PFSK-1 (cell line): ENCODE results near the gene AADAT.

Experiments
- FOXP2 ChIP-seq: optimal IDR thresholded peaks from 2 replicates; pipeline ENCODE3; 2011; ENCODE audit warnings: borderline replicate concordance, control low read depth, inconsistent platforms; ENCODE audit not compliant: insufficient read depth; ENCODE audit errors: extremely low read length, extremely low read depth
- POLR2AphosphoS5 ChIP-seq: IDR thresholded peaks from 2 replicates; pipeline ENCODE4 v1.6.1; 2012; ENCODE audit warnings: low read depth, mild to moderate bottlenecking, control low read depth, low read length, moderate library complexity
- SIN3A ChIP-seq: IDR thresholded peaks from 2 replicates; pipeline ENCODE4 v1.6.1; 2012; ENCODE audit warnings: mild to moderate bottlenecking, low read length, moderate library complexity, borderline replicate concordance; ENCODE audit not compliant: insufficient read depth
- TAF1 ChIP-seq: IDR thresholded peaks from 2 replicates; pipeline ENCODE4 v1.6.1; 2012; ENCODE audit warnings: low read length, control low read depth, borderline replicate concordance; ENCODE audit not compliant: insufficient read depth
- TF ChIP-seq, protein P1 (sequence below), 2 experiments: IDR thresholded peaks; 2 replicates each; pipeline versions ENCODE4 v1.6.1 to v1.8.0; 2011 to 2012; ENCODE audit warnings: low read depth in 2 of 2, low read length in 2 of 2, control low read depth in 1 of 2, inconsistent platforms in 1 of 2, mild to moderate bottlenecking in 1 of 2, moderate library complexity in 1 of 2; ENCODE audit not compliant: insufficient read depth in 1 of 2

The AADAT gene

DNA sequence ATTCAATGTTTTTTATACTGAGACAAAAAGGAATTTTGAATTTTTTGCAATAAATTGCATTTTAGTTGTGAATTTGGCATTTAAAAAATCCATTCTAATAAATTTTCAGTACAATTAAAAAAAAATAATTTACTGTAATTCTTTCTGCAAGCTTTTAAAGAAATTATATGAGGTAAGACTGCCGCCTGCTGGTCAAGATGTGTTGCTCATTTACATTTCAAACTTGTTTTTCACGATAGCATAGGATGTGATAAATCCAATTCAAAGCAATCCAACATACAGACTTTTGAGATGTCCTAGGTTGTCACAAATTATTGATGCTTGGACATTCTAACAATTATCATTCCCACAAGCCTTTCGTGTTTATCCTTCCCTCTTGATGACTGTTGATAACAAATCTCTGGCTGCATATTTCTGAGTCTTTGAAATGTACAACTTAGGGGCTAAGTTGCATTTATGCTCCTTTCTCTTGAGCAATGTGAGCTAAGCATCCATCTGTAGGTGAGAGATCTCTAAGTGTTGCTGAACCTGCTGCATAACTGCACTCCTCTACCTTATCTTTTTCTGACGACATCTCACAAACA is 41.9 kb downstream of the AADAT start:
- no peak for TF ChIP-seq FOXP2
- no peak for TF ChIP-seq TAF1
- no peak for TF ChIP-seq SIN3A
- TF ChIP-seq POLR2AphosphoS5: no peak
- TF ChIP-seq, protein P1, sequence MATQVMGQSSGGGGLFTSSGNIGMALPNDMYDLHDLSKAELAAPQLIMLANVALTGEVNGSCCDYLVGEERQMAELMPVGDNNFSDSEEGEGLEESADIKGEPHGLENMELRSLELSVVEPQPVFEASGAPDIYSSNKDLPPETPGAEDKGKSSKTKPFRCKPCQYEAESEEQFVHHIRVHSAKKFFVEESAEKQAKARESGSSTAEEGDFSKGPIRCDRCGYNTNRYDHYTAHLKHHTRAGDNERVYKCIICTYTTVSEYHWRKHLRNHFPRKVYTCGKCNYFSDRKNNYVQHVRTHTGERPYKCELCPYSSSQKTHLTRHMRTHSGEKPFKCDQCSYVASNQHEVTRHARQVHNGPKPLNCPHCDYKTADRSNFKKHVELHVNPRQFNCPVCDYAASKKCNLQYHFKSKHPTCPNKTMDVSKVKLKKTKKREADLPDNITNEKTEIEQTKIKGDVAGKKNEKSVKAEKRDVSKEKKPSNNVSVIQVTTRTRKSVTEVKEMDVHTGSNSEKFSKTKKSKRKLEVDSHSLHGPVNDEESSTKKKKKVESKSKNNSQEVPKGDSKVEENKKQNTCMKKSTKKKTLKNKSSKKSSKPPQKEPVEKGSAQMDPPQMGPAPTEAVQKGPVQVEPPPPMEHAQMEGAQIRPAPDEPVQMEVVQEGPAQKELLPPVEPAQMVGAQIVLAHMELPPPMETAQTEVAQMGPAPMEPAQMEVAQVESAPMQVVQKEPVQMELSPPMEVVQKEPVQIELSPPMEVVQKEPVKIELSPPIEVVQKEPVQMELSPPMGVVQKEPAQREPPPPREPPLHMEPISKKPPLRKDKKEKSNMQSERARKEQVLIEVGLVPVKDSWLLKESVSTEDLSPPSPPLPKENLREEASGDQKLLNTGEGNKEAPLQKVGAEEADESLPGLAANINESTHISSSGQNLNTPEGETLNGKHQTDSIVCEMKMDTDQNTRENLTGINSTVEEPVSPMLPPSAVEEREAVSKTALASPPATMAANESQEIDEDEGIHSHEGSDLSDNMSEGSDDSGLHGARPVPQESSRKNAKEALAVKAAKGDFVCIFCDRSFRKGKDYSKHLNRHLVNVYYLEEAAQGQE (IDR thresholded peaks at IDR 0.05; ENCODE audit: insufficient read depth in 1 of 2, low read depth in 2 of 2, low read length in 2 of 2): no peak

DNA sequence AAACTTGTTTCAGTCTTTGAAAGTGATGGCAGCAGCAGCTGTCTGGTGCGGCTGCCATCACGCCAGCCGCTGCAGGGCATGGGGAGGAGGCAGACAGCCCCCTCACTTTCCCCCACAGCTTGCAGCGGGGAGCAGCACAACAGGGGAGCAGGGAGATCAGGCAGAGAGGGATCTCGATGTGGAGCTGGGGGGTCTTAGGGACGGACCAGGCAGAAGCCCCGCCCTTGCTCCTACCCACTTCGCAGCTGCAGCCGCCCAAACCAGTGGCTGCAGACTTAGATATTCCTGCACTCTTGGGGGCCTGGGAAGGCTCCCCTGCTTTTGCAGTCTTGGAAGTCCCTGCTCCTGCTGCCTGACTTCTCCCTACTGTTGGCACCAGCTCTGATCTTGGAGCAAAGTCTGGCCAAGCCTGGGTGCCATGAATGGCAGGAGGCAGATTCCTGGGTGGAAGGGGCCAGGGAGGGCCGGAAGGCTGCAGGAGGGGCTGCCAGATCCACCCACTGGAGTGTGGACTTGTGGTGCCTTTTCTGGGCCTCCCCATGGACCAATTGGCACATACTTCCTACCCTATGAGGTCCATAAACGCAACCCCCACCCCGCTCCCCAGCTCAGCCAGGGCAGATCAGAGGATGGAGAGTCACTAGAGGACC is 49.6 kb downstream of the AADAT start:
- no peak for TF ChIP-seq POLR2AphosphoS5
- TF ChIP-seq, protein P1 (IDR thresholded peaks at IDR 0.05; ENCODE audit: insufficient read depth in 1 of 2, low read depth in 2 of 2, low read length in 2 of 2): no peak
- TF ChIP-seq TAF1: no peak
- no peak for TF ChIP-seq SIN3A
- no peak for TF ChIP-seq FOXP2

DNA sequence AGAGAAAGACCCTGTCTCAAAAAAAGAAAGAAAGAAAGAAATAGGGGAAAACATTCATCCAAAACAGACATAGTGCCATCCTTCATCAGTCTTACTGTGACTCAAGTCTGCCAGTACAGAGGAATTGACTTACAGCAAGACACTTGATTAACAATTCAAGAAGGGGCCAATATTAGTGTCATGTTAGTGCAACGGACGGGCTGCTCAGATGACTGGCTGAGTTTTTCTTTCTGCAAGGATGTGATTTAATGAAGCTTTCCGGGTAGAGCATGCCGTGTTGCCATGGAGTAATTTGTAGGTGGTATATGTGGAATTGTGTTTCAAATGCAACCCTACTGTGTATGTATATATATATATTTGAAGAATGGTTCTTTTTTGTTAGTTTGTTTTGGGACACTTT is 51.0 kb downstream of the AADAT start:
- TF ChIP-seq TAF1: no peak
- TF ChIP-seq POLR2AphosphoS5: no peak
- no peak for TF ChIP-seq FOXP2
- TF ChIP-seq, protein P1 (IDR thresholded peaks at IDR 0.05; ENCODE audit: insufficient read depth in 1 of 2, low read depth in 2 of 2, low read length in 2 of 2): no peak
- no peak for TF ChIP-seq SIN3A

DNA sequence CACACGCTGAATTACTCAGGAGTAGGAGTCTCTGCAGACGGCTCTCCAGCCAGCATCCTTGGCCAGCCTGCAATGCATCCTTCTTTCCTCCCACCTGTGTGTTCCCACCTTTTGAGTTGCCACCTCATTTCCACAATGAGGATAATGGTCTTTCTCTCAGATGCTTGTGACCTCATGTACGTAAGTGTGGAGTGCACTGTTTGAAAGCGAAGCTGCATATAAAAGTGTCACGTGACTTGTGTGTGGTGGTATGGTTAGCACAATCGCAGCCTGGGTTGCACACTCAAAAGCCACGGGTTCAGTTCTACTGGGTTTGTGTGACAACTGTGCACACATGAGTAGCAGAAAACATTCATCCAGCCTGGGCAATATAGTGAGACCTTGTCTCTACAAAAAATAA is 51.5 kb downstream of the AADAT start:
- TF ChIP-seq FOXP2 (no peak), POLR2AphosphoS5 (no peak), SIN3A (no peak), TAF1 (no peak)
- TF ChIP-seq, protein P1 (IDR thresholded peaks at IDR 0.05; ENCODE audit: insufficient read depth in 1 of 2, low read depth in 2 of 2, low read length in 2 of 2): no peak

DNA sequence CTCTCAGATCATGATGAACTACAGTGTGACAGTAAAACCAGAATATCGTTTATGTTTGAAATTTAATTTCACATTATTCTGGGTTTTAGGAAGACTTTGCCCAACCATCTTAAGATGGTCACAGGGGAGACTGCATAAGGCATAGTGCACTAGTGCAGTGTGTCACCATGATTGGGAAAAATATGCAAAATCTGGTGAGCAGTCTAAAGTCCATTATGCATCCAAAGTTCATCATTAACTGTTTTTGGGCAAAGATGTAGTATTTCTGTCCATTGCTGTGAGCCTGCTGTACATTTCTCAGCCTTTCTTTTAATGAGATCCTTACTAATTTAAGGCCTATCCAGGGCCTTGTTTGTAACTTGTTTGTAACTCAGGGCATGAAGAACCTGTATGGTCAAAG is 52.3 kb downstream of the AADAT start:
- TF ChIP-seq, protein P1 (IDR thresholded peaks at IDR 0.05; ENCODE audit: insufficient read depth in 1 of 2, low read depth in 2 of 2, low read length in 2 of 2): no peak
- TF ChIP-seq SIN3A (no peak), FOXP2 (no peak), TAF1 (no peak), POLR2AphosphoS5 (no peak)
